Measurements from ENCODE around the gene CAMP.
"Not testable (repeated sequence)": the region's sequence is repeated elsewhere in the genome, so short reads cannot be mapped to it uniquely, and the experiment has no call there.

CAMP gene

DNA sequence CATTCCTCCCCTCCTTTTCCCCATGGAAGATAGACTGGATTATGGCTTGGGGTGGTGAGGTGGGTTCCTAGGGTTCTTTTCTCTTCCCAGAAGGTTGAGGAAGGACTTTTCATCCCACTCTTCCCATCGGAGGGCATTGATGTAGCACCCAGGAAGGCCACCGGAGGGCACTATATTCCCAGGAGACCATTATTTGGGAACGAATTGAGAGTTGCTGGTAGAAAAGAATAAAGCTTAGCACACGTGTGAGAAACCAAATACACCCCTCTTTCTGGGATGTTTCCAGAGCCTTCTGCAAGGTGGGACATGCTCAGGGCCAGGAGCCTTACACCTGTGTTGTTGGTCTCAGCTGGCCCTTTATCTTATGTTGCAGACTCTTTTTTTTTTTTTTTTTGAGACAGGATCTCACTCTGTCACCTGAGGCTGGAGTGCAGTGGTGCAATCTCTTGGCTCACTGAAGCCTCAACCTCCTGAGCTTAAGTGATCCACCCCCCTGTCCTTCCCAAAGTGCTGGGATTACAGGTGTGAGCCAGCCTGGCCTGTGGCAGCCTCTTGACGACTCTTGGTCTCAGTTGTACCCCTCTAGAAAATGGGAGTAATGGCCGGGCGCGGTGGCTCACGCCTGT, 28.7 kb upstream of the CAMP start:
- Mint-ChIP-seq H3K4me1 (ENCODE audit: low read depth) (peaks cover 4% of the 10 kb centered on the region), H3K27ac (no peak overlapping the region)
- no peak for DNase-seq (ENCODE audit: low spot score)

GRCh38 chr3:48196611-48197010, 26.7 kb upstream of the CAMP start:
- no peak overlapping the region for H3K4me3 Mint-ChIP-seq
- H3K4me1 Mint-ChIP-seq (ENCODE audit: low read depth) = peaks cover 4% of the 10 kb centered on the region

More for the DNA sequence above, 28.7 kb upstream of the CAMP start:
- no peak overlapping the region for H3K4me3 Mint-ChIP-seq
- H3K27me3 Mint-ChIP-seq (ENCODE audit: low read depth) = peaks cover 3% of the 10 kb centered on the region
- no peaks in the 10 kb centered on the region for H3K36me3 Mint-ChIP-seq (ENCODE audit: low read depth)
- no peaks in the 10 kb centered on the region for H3K9me3 Mint-ChIP-seq

DNA sequence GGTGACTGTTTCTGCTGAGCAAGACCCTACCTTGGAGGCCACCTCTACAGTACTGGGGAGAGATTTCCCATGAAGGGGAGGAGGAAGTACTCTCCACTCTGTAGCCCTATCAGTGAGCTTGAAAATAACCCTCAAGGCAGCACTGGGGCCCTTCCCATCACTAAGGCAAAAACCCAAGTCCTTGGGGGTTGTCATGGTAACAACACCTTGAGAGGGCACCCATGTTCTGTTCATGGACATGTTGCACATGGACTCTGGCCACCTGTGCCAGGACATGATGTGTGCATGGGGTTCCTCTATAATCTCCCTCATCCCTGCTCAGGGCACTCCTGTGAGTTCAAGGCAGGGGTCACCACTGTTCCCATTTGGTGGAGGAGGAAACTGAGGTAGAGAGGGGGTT, 24.2 kb upstream of the CAMP start:
- DNase-seq (ENCODE audit: low spot score) = no peak
- no peak overlapping the region for H3K4me3 Mint-ChIP-seq
- H3K4me1 Mint-ChIP-seq (ENCODE audit: low read depth) = peaks cover 3% of the 10 kb centered on the region
- H3K27me3 Mint-ChIP-seq (ENCODE audit: low read depth) = no peaks in the 10 kb centered on the region
- no peak overlapping the region for H3K27ac Mint-ChIP-seq
- no peaks in the 10 kb centered on the region for H3K9me3 Mint-ChIP-seq
- H3K36me3 Mint-ChIP-seq (ENCODE audit: low read depth) = no peaks in the 10 kb centered on the region

More at GRCh38 chr3:48196611-48197010, 26.7 kb upstream of the CAMP start:
- no peak overlapping the region for H3K27ac Mint-ChIP-seq
- H3K36me3 Mint-ChIP-seq (ENCODE audit: low read depth) = no peaks in the 10 kb centered on the region
- peaks cover 3% of the 10 kb centered on the region for H3K27me3 Mint-ChIP-seq (ENCODE audit: low read depth)
- no peak for DNase-seq (ENCODE audit: low spot score)
- H3K9me3 Mint-ChIP-seq = no peaks in the 10 kb centered on the region

- Mint-ChIP-seq H3K27me3 (ENCODE audit: low read depth) (no peaks in the 10 kb centered on the region), H3K27ac (no peak overlapping the region), H3K9me3 (no peaks in the 10 kb centered on the region), H3K4me1 (ENCODE audit: low read depth) (no peaks in the 10 kb centered on the region), H3K4me3 (no peak overlapping the region), H3K36me3 (ENCODE audit: low read depth) (no peaks in the 10 kb centered on the region)
- no peak for DNase-seq (ENCODE audit: low spot score)
These were observed 20.7 kb upstream of the CAMP start for GRCh38 chr3:48202632-48203031.

- Mint-ChIP-seq H3K4me3 (no peak overlapping the region), H3K27me3 (ENCODE audit: low read depth) (no peaks in the 10 kb centered on the region), H3K27ac (no peak overlapping the region), H3K9me3 (no peaks in the 10 kb centered on the region), H3K36me3 (ENCODE audit: low read depth) (no peaks in the 10 kb centered on the region), H3K4me1 (ENCODE audit: low read depth) (no peaks in the 10 kb centered on the region)
- DNase-seq (ENCODE audit: low spot score) = no peak
These were observed 15.2 kb upstream of the CAMP start for GRCh38 chr3:48208076-48208475.

DNA sequence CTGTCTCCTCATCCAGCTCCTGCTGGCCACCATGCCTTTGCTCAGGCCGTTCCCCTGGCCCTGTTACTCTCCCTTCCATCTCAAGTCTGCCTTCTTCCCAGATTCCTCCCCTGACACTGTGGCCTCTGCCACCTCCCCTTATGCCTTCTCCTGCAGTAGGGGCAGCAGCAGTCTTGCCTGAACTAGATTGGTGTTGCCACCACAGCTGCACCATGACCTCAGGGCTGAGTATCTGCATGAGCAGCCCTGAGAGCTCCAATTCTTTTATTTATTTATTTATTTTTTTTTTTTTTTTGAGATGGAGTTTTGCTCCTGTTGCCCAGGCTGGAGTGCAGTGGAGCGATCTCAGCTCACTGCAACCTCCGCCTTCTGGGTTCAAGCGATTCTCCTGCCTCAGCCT, 13.8 kb upstream of the CAMP start:
- no peaks in the 10 kb centered on the region for H3K36me3 Mint-ChIP-seq (ENCODE audit: low read depth)
- no peak overlapping the region for H3K27ac Mint-ChIP-seq
- H3K4me1 Mint-ChIP-seq (ENCODE audit: low read depth) = no peaks in the 10 kb centered on the region
- H3K4me3 Mint-ChIP-seq = no peak overlapping the region
- H3K9me3 Mint-ChIP-seq = no peaks in the 10 kb centered on the region
- H3K27me3 Mint-ChIP-seq (ENCODE audit: low read depth) = no peaks in the 10 kb centered on the region
- no peak for DNase-seq (ENCODE audit: low spot score)

- not testable (repeated sequence) for H3K27me3 Mint-ChIP-seq (ENCODE audit: low read depth); H3K4me3 Mint-ChIP-seq; H3K9me3 Mint-ChIP-seq; H3K4me1 Mint-ChIP-seq (ENCODE audit: low read depth); H3K36me3 Mint-ChIP-seq (ENCODE audit: low read depth); DNase-seq (ENCODE audit: low spot score); H3K27ac Mint-ChIP-seq
These were observed 12.8 kb upstream of the CAMP start for GRCh38 chr3:48210534-48210933.

GRCh38 chr3:48211776-48212175, 11.5 kb upstream of the CAMP start:
- H3K4me1 Mint-ChIP-seq (ENCODE audit: low read depth); H3K4me3 Mint-ChIP-seq; H3K9me3 Mint-ChIP-seq; H3K27me3 Mint-ChIP-seq (ENCODE audit: low read depth); H3K36me3 Mint-ChIP-seq (ENCODE audit: low read depth); DNase-seq (ENCODE audit: low spot score); H3K27ac Mint-ChIP-seq: not testable (repeated sequence)

DNA sequence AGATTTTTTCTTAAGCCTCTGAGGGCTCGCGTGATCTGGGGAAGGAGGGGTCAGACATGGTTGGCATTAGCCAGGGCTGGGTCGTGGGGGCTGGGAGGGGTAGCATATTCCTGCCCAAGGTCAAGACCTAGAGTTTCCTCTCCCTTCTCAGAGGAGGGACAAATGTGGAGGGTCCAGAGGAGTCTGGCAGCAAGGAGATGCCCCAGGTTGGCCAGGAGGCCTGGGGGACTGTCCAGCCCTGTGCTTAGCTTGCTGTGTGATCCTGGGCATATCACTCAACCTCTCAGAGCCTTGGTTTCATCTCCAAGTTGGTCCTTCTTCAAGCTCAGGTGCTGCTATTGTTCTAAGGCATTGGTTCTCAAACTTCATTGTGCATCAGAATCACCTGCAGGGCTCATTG, 9.1 kb upstream of the CAMP start:
- no peaks in the 10 kb centered on the region for H3K27me3 Mint-ChIP-seq (ENCODE audit: low read depth)
- no peak for DNase-seq (ENCODE audit: low spot score)
- H3K4me1 Mint-ChIP-seq (ENCODE audit: low read depth) = no peaks in the 10 kb centered on the region
- no peak overlapping the region for H3K4me3 Mint-ChIP-seq
- H3K36me3 Mint-ChIP-seq (ENCODE audit: low read depth) = no peaks in the 10 kb centered on the region
- H3K27ac Mint-ChIP-seq = no peak overlapping the region
- no peaks in the 10 kb centered on the region for H3K9me3 Mint-ChIP-seq

- Mint-ChIP-seq H3K4me3 (no peak overlapping the region), H3K36me3 (ENCODE audit: low read depth) (no peaks in the 10 kb centered on the region), H3K4me1 (ENCODE audit: low read depth) (no peaks in the 10 kb centered on the region), H3K27me3 (ENCODE audit: low read depth) (peaks cover 3% of the 10 kb centered on the region), H3K27ac (no peak overlapping the region), H3K9me3 (no peaks in the 10 kb centered on the region)
- no peak for DNase-seq (ENCODE audit: low spot score)
These were observed 8.3 kb upstream of the CAMP start for GRCh38 chr3:48215019-48215418.

DNA sequence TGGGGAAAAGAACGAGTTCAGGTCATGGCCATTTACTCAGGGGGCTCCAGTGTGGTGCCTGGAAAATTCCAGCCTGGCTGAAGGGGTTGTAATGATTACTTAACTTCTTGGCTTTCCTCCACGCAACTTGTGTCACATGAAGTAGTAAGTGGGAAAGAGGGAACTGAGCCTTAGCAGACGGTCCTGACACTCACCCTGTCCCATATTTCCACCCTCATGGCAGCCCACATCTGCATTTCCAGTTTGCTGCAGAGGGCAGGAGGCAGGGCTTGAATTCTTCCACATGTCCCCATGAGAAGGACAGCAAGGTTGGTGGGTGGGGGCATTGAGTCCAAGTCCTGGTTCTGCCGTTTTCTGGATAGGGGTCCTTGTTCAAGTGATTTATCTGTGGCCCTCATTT, 7.8 kb upstream of the CAMP start:
- H3K27ac Mint-ChIP-seq = no peak overlapping the region
- peaks cover 3% of the 10 kb centered on the region for H3K27me3 Mint-ChIP-seq (ENCODE audit: low read depth)
- H3K4me3 Mint-ChIP-seq = no peak overlapping the region
- no peak for DNase-seq (ENCODE audit: low spot score)
- H3K4me1 Mint-ChIP-seq (ENCODE audit: low read depth) = no peaks in the 10 kb centered on the region
- H3K36me3 Mint-ChIP-seq (ENCODE audit: low read depth) = no peaks in the 10 kb centered on the region
- H3K9me3 Mint-ChIP-seq = no peaks in the 10 kb centered on the region

DNA sequence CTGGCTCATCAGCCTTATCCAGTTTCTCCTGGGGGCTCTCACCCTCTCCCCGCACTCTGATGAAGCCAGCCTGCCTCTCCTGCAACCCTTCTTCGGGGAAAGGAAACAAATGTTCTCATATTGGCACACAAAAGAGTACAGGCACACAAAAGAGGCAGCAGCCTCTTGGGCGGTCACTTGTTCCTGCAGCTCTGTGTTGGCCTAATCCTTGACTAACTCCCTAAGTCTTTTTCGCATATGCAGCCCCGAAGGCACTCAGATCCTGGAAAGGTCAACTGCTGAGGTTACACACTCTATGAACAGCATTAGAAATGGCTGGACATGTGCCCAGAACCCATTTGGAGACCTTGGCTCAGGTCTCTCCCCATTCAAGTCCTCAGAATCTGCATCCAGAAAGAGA, 7.4 kb upstream of the CAMP start:
- Mint-ChIP-seq H3K27me3 (ENCODE audit: low read depth) (peaks cover 3% of the 10 kb centered on the region), H3K27ac (no peak overlapping the region)
- no peak for DNase-seq (ENCODE audit: low spot score)

DNA sequence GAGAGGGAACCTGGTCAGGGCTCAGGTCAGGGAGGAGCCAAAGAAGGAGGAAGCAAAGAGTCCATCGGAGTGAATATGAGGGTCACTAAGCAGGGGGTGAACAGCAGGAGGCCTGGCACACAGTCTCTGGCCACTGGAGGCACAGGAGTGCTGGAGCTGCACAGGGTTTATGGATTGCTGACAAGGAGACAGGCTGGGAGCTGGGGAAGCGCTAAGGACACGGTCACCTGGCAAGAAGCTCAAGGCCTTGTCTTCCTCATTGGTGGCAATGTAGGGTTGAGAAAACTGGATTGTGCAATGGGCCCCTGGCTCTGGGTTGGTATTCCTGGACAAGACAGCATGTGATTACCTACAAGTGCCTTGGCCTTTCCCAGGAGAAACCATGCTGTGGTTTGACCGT, 5.8 kb upstream of the CAMP start:
- H3K4me3 Mint-ChIP-seq = no peak overlapping the region
- no peak overlapping the region for H3K27ac Mint-ChIP-seq
- DNase-seq (ENCODE audit: low spot score) = no peak
- no peaks in the 10 kb centered on the region for H3K36me3 Mint-ChIP-seq (ENCODE audit: low read depth)
- H3K4me1 Mint-ChIP-seq (ENCODE audit: low read depth) = no peaks in the 10 kb centered on the region
- peaks cover 7% of the 10 kb centered on the region for H3K27me3 Mint-ChIP-seq (ENCODE audit: low read depth)
- H3K9me3 Mint-ChIP-seq = no peaks in the 10 kb centered on the region

More for the DNA sequence above, 7.4 kb upstream of the CAMP start:
- Mint-ChIP-seq H3K9me3 (no peaks in the 10 kb centered on the region), H3K36me3 (ENCODE audit: low read depth) (no peaks in the 10 kb centered on the region), H3K4me1 (ENCODE audit: low read depth) (no peaks in the 10 kb centered on the region), H3K4me3 (no peak overlapping the region)

DNA sequence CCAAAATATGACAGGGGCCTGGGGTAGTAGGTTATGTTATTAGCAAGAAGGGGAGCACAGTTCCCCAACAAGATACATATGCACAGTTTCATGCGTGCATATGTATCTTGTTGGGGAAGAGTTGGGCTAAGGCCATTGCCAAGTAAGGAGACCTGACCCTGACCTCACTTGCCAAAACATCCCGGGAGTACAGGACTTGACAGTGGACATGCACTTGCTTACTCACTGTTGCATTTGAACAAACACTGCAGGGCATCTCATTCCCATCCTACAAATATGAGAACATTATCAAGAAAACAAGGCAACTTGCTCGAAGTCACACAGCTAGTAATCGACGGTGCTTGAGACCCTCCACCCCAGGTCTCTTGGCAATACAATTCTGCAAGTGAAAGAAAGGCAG, 4.8 kb upstream of the CAMP start:
- Mint-ChIP-seq H3K36me3 (ENCODE audit: low read depth) (no peaks in the 10 kb centered on the region), H3K4me3 (no peak overlapping the region), H3K4me1 (ENCODE audit: low read depth) (no peaks in the 10 kb centered on the region), H3K9me3 (no peaks in the 10 kb centered on the region), H3K27me3 (ENCODE audit: low read depth) (peaks cover 8% of the 10 kb centered on the region), H3K27ac (no peak overlapping the region)
- DNase-seq (ENCODE audit: low spot score) = no peak

GRCh38 chr3:48219543-48219942, 3.8 kb upstream of the CAMP start:
- Mint-ChIP-seq H3K4me3 (no peak overlapping the region), H3K27ac (no peak overlapping the region), H3K4me1 (ENCODE audit: low read depth) (peaks cover 1% of the 10 kb centered on the region), H3K36me3 (ENCODE audit: low read depth) (no peaks in the 10 kb centered on the region), H3K27me3 (ENCODE audit: low read depth) (peaks cover 8% of the 10 kb centered on the region), H3K9me3 (no peaks in the 10 kb centered on the region)
- no peak for DNase-seq (ENCODE audit: low spot score)

Measured in T-helper 2 cell treated with Interferon-gamma antibody and Interleukin-4, amounts not matched to agents 5 μg/mL and 100 μg/mL, for 36 hours (primary cell).